Activated naive CD4-positive, alpha-beta T cell treated with anti-CD3 and anti-CD28 coated beads, Interleukin-2, amount 50 U/mL, for 72 hours (primary cell): ENCODE data around the gene HCCS. TPM values are rescaled to one million over a fixed set of nuclear protein-coding genes. Genes with fewer than 3 reads are reported as not detected.

Experiments
- ATAC-seq, 2 donors: fragments of 150-1000 bp; cut with Tn5 transposase; 2 replicates each; pipeline ENCODE4 v1.10.0; 2021; ENCODE audit warnings: mild to moderate bottlenecking in 2 of 2, moderate library complexity in 2 of 2
- DNase-seq, 2 donors: peaks; one replicate each; pipeline ENCODE4 v3.0.0; 2021 to 2022; ENCODE audit warnings: low spot score in 2 of 2
- H3K27ac Mint-ChIP-seq, 2 donors: one replicate each; pipeline ENCODE4 v1.8.0; 2022; ENCODE audit warnings: mild to moderate bottlenecking in 2 of 2, mixed read lengths in 2 of 2
- H3K36me3 Mint-ChIP-seq, 2 donors: one replicate each; pipeline ENCODE4 v1.8.0; 2022; ENCODE audit warnings: mixed read lengths in 2 of 2
- H3K9me3 Mint-ChIP-seq, 2 donors: one replicate each; pipeline ENCODE4 v1.8.0; 2022; ENCODE audit warnings: mixed read lengths in 2 of 2
- total RNA-seq, 2 donors: library from RNA; stranded (reverse); gene quantifications; one replicate each; pipeline ENCODE4 v1.2.3, GENCODE V29; 2022

Gene HCCS
- total RNA-seq = 10 to 100 TPM; 22.3 to 25.1 TPM

GRCh38 chrX:11111037-11111851 is at the start of gene HCCS:
TSS of gene HCCS (plus strand) at chrX:11111332. CDS start at chrX:11112061, 729 bp downstream.
- ATAC-seq (peak; percentile 94), DNase-seq (peak; percentile 74 to 87)
- peaks cover 8 to 15% of the 10 kb centered on the region in 2 donors for H3K36me3 Mint-ChIP-seq
- no peaks in the 10 kb centered on the region for H3K9me3 Mint-ChIP-seq
- peak within 1 kb of the TSS in 1 of 2 donors; percentile 97 for H3K27ac Mint-ChIP-seq

DNA sequence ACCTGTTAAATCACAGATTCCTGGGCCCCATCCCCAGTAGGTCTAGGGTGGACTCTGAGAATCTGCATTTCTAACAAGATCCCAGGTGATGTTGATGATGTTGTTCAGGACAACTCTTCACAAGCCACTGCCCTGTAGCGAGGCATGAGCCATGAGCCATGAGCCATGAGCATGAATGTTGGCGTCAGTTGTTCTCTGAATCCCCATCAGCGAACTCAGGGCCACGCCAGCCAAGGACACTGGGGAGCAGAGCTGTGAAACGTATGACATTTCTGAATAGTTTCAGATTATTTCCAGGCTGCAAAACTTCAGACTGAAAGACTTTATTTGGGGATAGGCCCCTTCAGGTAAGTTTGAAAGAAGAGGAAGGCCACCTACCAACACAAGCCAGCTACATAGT is 46.9 kb upstream of the HCCS start:
- H3K27ac Mint-ChIP-seq = no peak overlapping the region
- H3K9me3 Mint-ChIP-seq = no peaks in the 10 kb centered on the region
- no peaks in the 10 kb centered on the region for H3K36me3 Mint-ChIP-seq
- DNase-seq (no peak), ATAC-seq (no peak)

- DNase-seq = no peak
- Mint-ChIP-seq H3K27ac (no peak overlapping the region), H3K9me3 (no peaks in the 10 kb centered on the region), H3K36me3 (no peaks in the 10 kb centered on the region)
- ATAC-seq = no peak
These were observed 46.1 kb upstream of the HCCS start for GRCh38 chrX:11064851-11065600.

DNA sequence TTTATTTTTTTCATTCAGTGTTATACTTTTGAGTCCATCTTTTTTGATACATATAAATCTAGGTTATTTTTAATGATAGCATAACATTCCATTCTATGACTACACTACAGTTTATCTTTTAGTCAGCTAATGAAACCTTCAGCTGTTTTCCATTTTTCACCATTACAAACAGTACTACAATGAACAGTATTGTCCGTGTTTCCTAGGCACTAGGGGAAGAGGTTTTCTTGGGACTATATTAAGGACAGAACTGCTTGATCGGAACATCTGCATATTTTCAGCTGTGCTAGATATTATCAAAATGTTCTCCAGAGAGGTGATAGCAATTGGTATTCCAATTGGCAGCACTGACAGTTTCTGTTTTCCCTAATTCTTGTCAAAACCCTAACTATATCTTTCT is 44.3 kb upstream of the HCCS start:
- Mint-ChIP-seq H3K27ac (no peak overlapping the region), H3K9me3 (no peaks in the 10 kb centered on the region), H3K36me3 (no peaks in the 10 kb centered on the region)
- no peak for DNase-seq
- no peak for ATAC-seq

- no peak overlapping the region for H3K27ac Mint-ChIP-seq
- ATAC-seq (no peak), DNase-seq (no peak)
- no peaks in the 10 kb centered on the region for H3K9me3 Mint-ChIP-seq
- H3K36me3 Mint-ChIP-seq = no peaks in the 10 kb centered on the region
These were observed 37.8 kb upstream of the HCCS start for GRCh38 chrX:11073381-11073780.

DNA sequence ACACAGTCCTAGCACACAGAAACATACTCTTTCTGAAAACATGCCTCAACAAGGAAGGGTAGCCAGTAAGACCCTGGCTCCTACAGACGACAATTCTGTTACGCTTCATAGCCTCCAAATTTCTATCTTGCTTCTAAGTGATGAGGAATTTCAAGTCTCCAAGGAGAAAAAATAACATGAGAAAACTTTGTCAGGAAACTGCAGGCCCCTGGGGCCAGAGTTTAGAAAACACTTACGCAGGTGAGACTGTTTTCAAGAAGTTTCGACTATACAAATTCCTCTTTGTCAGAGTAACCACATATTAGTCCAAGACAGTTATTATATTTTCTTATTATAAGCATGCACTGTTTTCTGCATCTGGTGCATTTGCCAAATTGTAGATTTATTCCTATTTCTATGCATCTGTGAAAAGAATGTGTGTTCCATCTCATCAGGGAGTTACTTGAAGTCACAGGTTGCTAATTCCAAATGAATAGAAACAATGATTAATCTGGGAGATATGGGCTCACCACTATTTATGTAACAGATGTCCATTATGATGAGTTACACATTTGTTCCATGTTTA is 30.3 kb upstream of the HCCS start:
- ATAC-seq (no peak), DNase-seq (no peak)

GRCh38 chrX:11081511-11081910 is 29.6 kb upstream of the HCCS start:
- no peak for DNase-seq
- Mint-ChIP-seq H3K36me3 (no peaks in the 10 kb centered on the region), H3K27ac (no peak overlapping the region), H3K9me3 (no peaks in the 10 kb centered on the region)
- ATAC-seq = no peak

More for the DNA sequence above, 30.3 kb upstream of the HCCS start:
- H3K36me3 Mint-ChIP-seq = no peaks in the 10 kb centered on the region
- no peaks in the 10 kb centered on the region for H3K9me3 Mint-ChIP-seq
- H3K27ac Mint-ChIP-seq = no peak overlapping the region

GRCh38 chrX:11085305-11085704 is 25.8 kb upstream of the HCCS start:
- ATAC-seq = no peak
- DNase-seq = no peak
- Mint-ChIP-seq H3K9me3 (peaks cover 3 to 6% of the 10 kb centered on the region in 2 donors), H3K27ac (no peak overlapping the region), H3K36me3 (peaks cover 3 to 6% of the 10 kb centered on the region in 2 donors)

DNA sequence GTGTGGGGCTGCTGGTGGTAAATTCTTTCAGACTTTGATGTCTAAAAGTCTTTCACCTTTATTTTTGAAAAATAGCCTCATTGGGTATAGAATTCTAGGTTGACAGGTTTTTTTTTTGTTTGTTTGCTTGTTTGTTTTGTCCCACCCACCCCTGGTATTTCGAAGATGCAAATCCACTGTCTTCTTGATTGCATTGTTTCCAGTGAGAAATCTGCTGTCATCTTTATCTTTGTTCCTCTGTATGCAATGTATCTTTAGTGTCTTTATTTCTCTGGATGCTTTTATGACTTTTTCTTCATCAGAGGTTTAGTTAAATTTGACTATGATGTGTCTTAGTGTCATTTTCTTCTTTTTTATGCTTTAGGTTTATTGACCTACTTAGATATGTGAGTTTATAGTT is 21.3 kb upstream of the HCCS start:
- Mint-ChIP-seq H3K9me3 (peaks cover 5 to 17% of the 10 kb centered on the region in 2 donors), H3K36me3 (peaks cover 10 to 13% of the 10 kb centered on the region in 2 donors), H3K27ac (no peak overlapping the region)
- ATAC-seq (no peak), DNase-seq (no peak)

DNA sequence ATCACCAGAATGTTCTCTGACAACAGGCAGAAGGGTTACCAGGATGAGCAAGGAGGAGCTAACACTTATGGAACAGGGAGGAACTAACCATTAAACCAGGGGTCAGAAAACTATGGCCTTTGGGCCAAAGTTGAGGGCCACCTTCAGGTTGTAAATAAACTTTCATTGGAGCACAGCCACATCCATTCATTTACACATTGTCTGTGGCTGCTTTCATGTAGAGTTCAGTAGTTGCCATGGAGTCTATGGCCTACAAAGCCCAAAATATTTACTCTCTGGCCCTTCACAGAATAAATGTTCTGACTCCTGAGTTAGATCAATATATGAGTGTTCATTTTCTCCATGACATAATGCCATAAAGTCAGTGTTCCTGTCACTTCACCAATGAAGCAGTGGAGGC is 13.2 kb upstream of the HCCS start:
- DNase-seq = no peak
- Mint-ChIP-seq H3K9me3 (no peaks in the 10 kb centered on the region), H3K36me3 (no peaks in the 10 kb centered on the region), H3K27ac (no peak overlapping the region)
- ATAC-seq = peak in 1 of 2 donors; percentile 49

GRCh38 chrX:11099465-11099864 is 11.7 kb upstream of the HCCS start:
- ATAC-seq = no peak
- H3K9me3 Mint-ChIP-seq = no peaks in the 10 kb centered on the region
- no peak overlapping the region for H3K27ac Mint-ChIP-seq
- DNase-seq = no peak
- no peaks in the 10 kb centered on the region for H3K36me3 Mint-ChIP-seq

GRCh38 chrX:11100281-11101035 is 10.7 kb upstream of the HCCS start:
- ATAC-seq = no peak
- no peak for DNase-seq
- no peaks in the 10 kb centered on the region for H3K36me3 Mint-ChIP-seq

DNA sequence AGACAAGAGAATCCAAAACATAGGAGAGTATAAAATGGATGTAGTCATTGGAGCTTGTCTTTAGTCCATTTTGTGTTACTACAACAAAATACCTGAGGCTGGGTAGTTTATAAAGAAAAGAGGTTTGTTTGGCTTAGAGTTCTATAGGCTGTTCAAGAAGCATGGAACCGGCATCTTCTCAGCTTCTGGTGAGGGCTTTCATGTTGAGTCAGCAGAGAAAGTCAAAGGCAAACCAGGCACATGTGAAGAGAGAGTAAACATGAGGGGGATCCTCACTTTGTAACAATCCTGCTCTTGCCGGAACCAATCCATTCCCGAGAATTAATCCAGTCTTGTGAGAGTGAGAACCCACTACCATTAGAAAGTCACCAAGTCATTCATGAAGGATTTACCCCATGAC is 8.1 kb upstream of the HCCS start:
- H3K27ac Mint-ChIP-seq = peak overlapping the region in 1 of 2 donors; percentile 85
- ATAC-seq = peak in 1 of 2 donors; percentile 62
- H3K9me3 Mint-ChIP-seq = no peaks in the 10 kb centered on the region
- DNase-seq = no peak
- no peaks in the 10 kb centered on the region for H3K36me3 Mint-ChIP-seq

More at GRCh38 chrX:11100281-11101035, 10.7 kb upstream of the HCCS start:
- Mint-ChIP-seq H3K27ac (no peak overlapping the region), H3K9me3 (no peaks in the 10 kb centered on the region)

- Mint-ChIP-seq H3K9me3 (no peaks in the 10 kb centered on the region), H3K36me3 (no peaks in the 10 kb centered on the region), H3K27ac (peak overlapping the region in 1 of 2 donors; percentile 79)
- ATAC-seq = peak; percentile 40 to 97
- DNase-seq = no peak
These were observed 7.4 kb upstream of the HCCS start for GRCh38 chrX:11103751-11104150.

- ATAC-seq (no peak), DNase-seq (no peak)
- H3K27ac Mint-ChIP-seq = no peak overlapping the region
- H3K36me3 Mint-ChIP-seq = no peaks in the 10 kb centered on the region
- H3K9me3 Mint-ChIP-seq = no peaks in the 10 kb centered on the region
These were observed 6.1 kb upstream of the HCCS start for GRCh38 chrX:11105080-11105479.

- ATAC-seq (no peak), DNase-seq (no peak)
- no peak overlapping the region for H3K27ac Mint-ChIP-seq
- H3K36me3 Mint-ChIP-seq = peaks cover 0 to 8% of the 10 kb centered on the region in 2 donors
- no peaks in the 10 kb centered on the region for H3K9me3 Mint-ChIP-seq
These were observed 2.7 kb upstream of the HCCS start for GRCh38 chrX:11108253-11108941.
